ENCODE data around the gene SLC6A2. TPM values are rescaled to one million over a fixed set of nuclear protein-coding genes. Genes with fewer than 3 reads are reported as not detected.

SLC6A2 gene
- total and polyA plus RNA-seq, 2 experiments from 2014 or later = 0.35 to 0.39 TPM

- H3K36me3 Mint-ChIP-seq (ENCODE audit: low read depth) = no peaks in the 10 kb centered on the region; the same call in 2 of the 3 replicates
- no peak for TF ChIP-seq ZNF114 (CRISPR knock-in tag; IDR thresholded peaks at IDR 0.05)
- Histone ChIP-seq H3K36me3 (ENCODE audit: insufficient read depth) (no peaks in the 10 kb centered on the region), H3K4me2 (no peak overlapping the region), H3K27ac (ENCODE audit: low read depth) (no peak overlapping the region), H3K27me3 (ENCODE audit: insufficient read depth) (no peaks in the 10 kb centered on the region), H2AFZ (no peak overlapping the region), H3K4me1 (ENCODE audit: insufficient read depth) (no peaks in the 10 kb centered on the region), H3K79me2 (replicated peaks; ENCODE audit: insufficient read depth) (no peaks in the 10 kb centered on the region), H3K9me2 (ENCODE audit: insufficient read depth) (peaks cover 11% of the 10 kb centered on the region), H3K4me3 (no peak overlapping the region), H4K20me1 (replicated peaks; ENCODE audit: insufficient read depth) (no peaks in the 10 kb centered on the region), H3F3A (replicated peaks; ENCODE audit: low read depth) (no peaks in the 10 kb centered on the region)
- DNase-seq (ENCODE audit: low spot score) (no peak), ATAC-seq (no peak)
- H3K9me3 Mint-ChIP-seq = no peaks in the 10 kb centered on the region
- H3K4me3 Mint-ChIP-seq = no peak overlapping the region
- no peaks in the 10 kb centered on the region for H3K27me3 Mint-ChIP-seq (ENCODE audit: insufficient read depth, low read depth, poor library complexity)
- no peak overlapping the region for H3K27ac Mint-ChIP-seq
- H3K4me1 Mint-ChIP-seq = peaks cover 12% of the 10 kb centered on the region; the same call in 2 of the 3 replicates
Observed at GRCh38 chr16:55691771-55692170, 36.0 kb downstream of the SLC6A2 start.

- H3F3A ChIP-seq (replicated peaks; ENCODE audit: low read depth) = no peaks in the 10 kb centered on the region
- Mint-ChIP-seq H3K27ac (no peak overlapping the region), H3K27me3 (ENCODE audit: insufficient read depth, low read depth, poor library complexity) (no peaks in the 10 kb centered on the region), H3K4me1 (peaks cover 7% of the 10 kb centered on the region; the same call in 2 of the 3 replicates), H3K9me3 (no peaks in the 10 kb centered on the region), H3K36me3 (ENCODE audit: low read depth) (no peaks in the 10 kb centered on the region; the same call in 2 of the 3 replicates), H3K4me3 (no peak overlapping the region)
- H3K4me3 ChIP-seq = no peak overlapping the region
- no peak for ATAC-seq
- no peak for DNase-seq (ENCODE audit: low spot score)
- no peak overlapping the region for H2AFZ ChIP-seq
- H3K36me3 ChIP-seq (ENCODE audit: insufficient read depth) = no peaks in the 10 kb centered on the region
- H3K9me2 ChIP-seq (ENCODE audit: insufficient read depth) = no peaks in the 10 kb centered on the region
- no peaks in the 10 kb centered on the region for H4K20me1 ChIP-seq (replicated peaks; ENCODE audit: insufficient read depth)
- no peak overlapping the region for H3K27ac ChIP-seq (ENCODE audit: low read depth)
- H3K4me2 ChIP-seq = no peak overlapping the region
- peaks cover 8% of the 10 kb centered on the region; the same call in 1 of the 2 replicates for H3K4me1 ChIP-seq (ENCODE audit: insufficient read depth)
- H3K79me2 ChIP-seq (replicated peaks; ENCODE audit: insufficient read depth) = no peaks in the 10 kb centered on the region
- no peaks in the 10 kb centered on the region for H3K27me3 ChIP-seq (ENCODE audit: insufficient read depth)
- no peak for TF ChIP-seq ETS1 (IDR thresholded peaks at IDR 0.05)
- TF ChIP-seq EZH2 (IDR thresholded peaks at IDR 0.05; ENCODE audit: low read depth, unreplicated experiment) = no peak
- no peak for TF ChIP-seq POLR2AphosphoS5 (IDR thresholded peaks at IDR 0.05; ENCODE audit: low read depth)
- no peak for TF ChIP-seq ZNF462 (CRISPR knock-in tag; IDR thresholded peaks at IDR 0.05)
- TF ChIP-seq ZNF331 (CRISPR knock-in tag; IDR thresholded peaks at IDR 0.05; ENCODE audit: low read depth) = no peak
- TF ChIP-seq CTCF (conservative IDR thresholded peaks at IDR 0.05; ENCODE audit: low read depth in 2 of 2) = no peak
- TF ChIP-seq EZH2phosphoT487 (IDR thresholded peaks at IDR 0.05; ENCODE audit: unreplicated experiment) = no peak
- no peak for TF ChIP-seq CREB1 (CRISPR knock-in tag; IDR thresholded peaks at IDR 0.05; ENCODE audit: low read depth)
- TF ChIP-seq STAT1 (IDR thresholded peaks at IDR 0.05; ENCODE audit: unreplicated experiment) = no peak
- no peak for TF ChIP-seq JUNB (IDR thresholded peaks at IDR 0.05; ENCODE audit: unreplicated experiment)
Observed at GRCh38 chr16:55695595-55695994, 39.8 kb downstream of the SLC6A2 start.
